KMS-11 (cell line): ENCODE results near the gene CAMTA1.
A peak's percentile ranks its signal among the peaks of the same experiment; 100 is the strongest.

ENCODE experiments used
- H2AFZ ChIP-seq: fragments of 200-600 bp; sonication (generic); 2 replicates; pipeline ENCODE4 v1.6.1; 2016; ENCODE audit warnings: antibody characterized with exemption, mixed run types, low read depth
- H3K27ac ChIP-seq: fragments of 200-600 bp; sonication (generic); 2 replicates; pipeline ENCODE4 v1.6.1; 2016; ENCODE audit warnings: mild to moderate bottlenecking, mixed run types
- H3K27me3 ChIP-seq: fragments of 200-600 bp; sonication (generic); 2 replicates; pipeline ENCODE4 v1.6.1; 2017; ENCODE audit warnings: mild to moderate bottlenecking, low read depth, mixed run types, moderate library complexity; ENCODE audit not compliant: insufficient read depth
- H3K36me3 ChIP-seq: fragments of 200-600 bp; sonication (generic); 2 replicates; pipeline ENCODE4 v1.6.1; 2017; ENCODE audit warnings: mild to moderate bottlenecking, mixed run types; ENCODE audit not compliant: insufficient read depth
- H3K4me1 ChIP-seq: fragments of 200-600 bp; sonication (generic); 2 replicates; pipeline ENCODE4 v1.6.1; 2016; ENCODE audit warnings: mild to moderate bottlenecking, low read depth, mixed run types; ENCODE audit not compliant: poor library complexity, severe bottlenecking
- H3K4me2 ChIP-seq: fragments of 200-600 bp; sonication (generic); 2 replicates; pipeline ENCODE4 v1.7.0; 2016; ENCODE audit warnings: mild to moderate bottlenecking, mixed run types
- H3K4me3 ChIP-seq: fragments of 200-600 bp; sonication (generic); IDR thresholded peaks from 2 replicates; pipeline ENCODE4 v1.6.1; 2017; ENCODE audit warnings: low read depth, low read length, mixed read lengths; ENCODE audit not compliant: insufficient read depth
- H3K79me2 ChIP-seq: fragments of 200-600 bp; sonication (generic); 2 replicates; pipeline ENCODE4 v1.6.1; 2016; ENCODE audit warnings: low read depth, mixed run types; ENCODE audit not compliant: insufficient read depth
- H3K9ac ChIP-seq: fragments of 200-600 bp; sonication (generic); 2 replicates; pipeline ENCODE4 v1.6.1; 2016; ENCODE audit warnings: mild to moderate bottlenecking, mixed run types
- H4K20me1 ChIP-seq: fragments of 200-600 bp; sonication (generic); 2 replicates; pipeline ENCODE4 v1.6.1; 2016; ENCODE audit warnings: mild to moderate bottlenecking, mixed run types; ENCODE audit not compliant: insufficient read depth
- TF ChIP-seq, protein P1 (sequence below): fragments of 200-600 bp; sonication (generic); conservative IDR thresholded peaks from 2 replicates; pipeline ENCODE4 v1.6.1; 2017; ENCODE audit warnings: low read depth, mild to moderate bottlenecking, antibody characterized with exemption, low read length, moderate library complexity, mixed read lengths

Gene CAMTA1

DNA sequence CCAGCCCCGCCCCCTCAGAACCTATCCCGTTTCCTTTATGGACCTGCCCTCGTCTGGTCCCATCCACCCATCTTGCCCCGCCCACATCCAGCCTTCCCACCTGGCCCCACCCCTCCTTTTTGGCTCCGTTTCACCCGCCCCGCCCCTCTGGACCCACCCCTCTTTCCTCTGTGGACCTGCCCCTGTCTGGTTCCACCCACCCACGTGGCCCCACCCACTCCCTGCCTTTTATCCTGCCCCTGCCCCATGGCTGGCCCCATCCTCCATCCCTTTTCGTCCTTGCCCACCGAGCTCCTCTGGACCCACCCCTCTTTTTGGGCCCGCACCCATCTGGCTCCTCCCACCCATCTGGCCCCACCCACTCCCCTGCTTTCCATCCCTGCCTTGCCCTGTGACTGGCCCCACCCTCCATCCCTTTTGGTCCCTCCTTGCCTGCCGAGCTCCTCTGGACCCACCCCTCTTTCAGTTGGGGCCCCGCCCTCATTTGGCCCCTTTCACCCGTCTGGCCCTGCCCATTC is 177.3 kb downstream of the CAMTA1 start:
- TF ChIP-seq, protein P1, sequence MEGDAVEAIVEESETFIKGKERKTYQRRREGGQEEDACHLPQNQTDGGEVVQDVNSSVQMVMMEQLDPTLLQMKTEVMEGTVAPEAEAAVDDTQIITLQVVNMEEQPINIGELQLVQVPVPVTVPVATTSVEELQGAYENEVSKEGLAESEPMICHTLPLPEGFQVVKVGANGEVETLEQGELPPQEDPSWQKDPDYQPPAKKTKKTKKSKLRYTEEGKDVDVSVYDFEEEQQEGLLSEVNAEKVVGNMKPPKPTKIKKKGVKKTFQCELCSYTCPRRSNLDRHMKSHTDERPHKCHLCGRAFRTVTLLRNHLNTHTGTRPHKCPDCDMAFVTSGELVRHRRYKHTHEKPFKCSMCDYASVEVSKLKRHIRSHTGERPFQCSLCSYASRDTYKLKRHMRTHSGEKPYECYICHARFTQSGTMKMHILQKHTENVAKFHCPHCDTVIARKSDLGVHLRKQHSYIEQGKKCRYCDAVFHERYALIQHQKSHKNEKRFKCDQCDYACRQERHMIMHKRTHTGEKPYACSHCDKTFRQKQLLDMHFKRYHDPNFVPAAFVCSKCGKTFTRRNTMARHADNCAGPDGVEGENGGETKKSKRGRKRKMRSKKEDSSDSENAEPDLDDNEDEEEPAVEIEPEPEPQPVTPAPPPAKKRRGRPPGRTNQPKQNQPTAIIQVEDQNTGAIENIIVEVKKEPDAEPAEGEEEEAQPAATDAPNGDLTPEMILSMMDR: no peak
- Histone ChIP-seq H3K4me1 (peaks cover 10% of the 10 kb centered on the region), H4K20me1 (no peaks in the 10 kb centered on the region), H3K4me2 (no peak overlapping the region), H3K9ac (no peak overlapping the region), H3K36me3 (no peaks in the 10 kb centered on the region), H3K79me2 (no peaks in the 10 kb centered on the region), H3K27me3 (no peaks in the 10 kb centered on the region), H3K4me3 (peak overlapping the region; percentile 61), H2AFZ (no peak overlapping the region), H3K27ac (no peak overlapping the region)

DNA sequence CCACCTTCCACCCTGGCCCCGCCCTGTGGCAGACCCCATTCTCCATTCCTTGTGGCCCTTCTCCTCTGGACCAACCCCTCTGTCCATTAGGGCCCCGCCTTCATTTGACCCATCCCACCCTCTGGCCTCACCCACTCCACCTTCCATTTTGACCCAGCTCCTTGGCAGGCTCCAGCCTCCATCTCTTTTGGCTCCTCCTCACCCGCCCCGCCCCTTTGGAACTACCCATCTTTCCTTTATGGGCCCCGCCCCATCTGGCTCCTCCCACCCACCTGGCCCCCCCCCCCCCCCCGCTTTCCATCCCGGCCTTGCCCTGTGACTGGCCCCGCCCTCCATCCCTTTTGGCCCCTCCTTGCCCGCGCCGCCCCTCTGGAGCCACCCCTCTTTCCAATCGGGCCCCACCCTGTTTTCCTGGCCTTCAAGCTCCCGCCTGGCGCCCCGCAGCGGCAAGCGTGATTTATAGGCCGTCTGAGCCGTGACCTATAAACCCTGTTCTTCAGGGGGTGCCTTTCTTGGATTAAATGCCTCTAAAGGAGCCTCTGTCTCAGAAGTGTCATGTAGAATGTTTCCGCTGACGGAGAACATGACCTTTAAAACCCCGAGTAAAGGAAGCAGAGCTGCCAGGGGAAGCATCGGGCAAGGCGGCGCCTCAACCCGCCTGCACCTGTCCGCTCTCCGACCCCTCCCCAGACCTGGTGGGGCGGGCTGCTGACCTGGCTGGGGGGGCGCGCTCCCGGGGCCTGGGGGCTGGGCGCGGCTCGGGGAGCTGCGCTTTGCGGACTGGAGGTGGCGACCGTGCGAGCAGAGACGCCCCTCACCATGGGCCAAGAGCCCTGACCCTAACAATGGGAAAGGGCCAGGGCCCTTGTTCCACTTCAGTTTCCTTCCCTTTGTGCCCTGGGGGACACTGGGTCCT is 178.0 kb downstream of the CAMTA1 start:
- 0 out of 2 replicates have a peak overlapping the region, but pooled peaks have one; percentile 33 for H3K4me2 ChIP-seq
- H2AFZ ChIP-seq: peak overlapping the region; percentile 43; the same call in 1 of the 2 replicates
- TF ChIP-seq, protein P1: 0 out of 2 replicates have a peak, but pooled peaks have one; percentile 22
- H3K9ac ChIP-seq: no peak overlapping the region
- peaks cover 10% of the 10 kb centered on the region for H3K4me1 ChIP-seq
- no peak overlapping the region for H3K27ac ChIP-seq
- no peaks in the 10 kb centered on the region for H3K79me2 ChIP-seq
- H3K36me3 ChIP-seq: no peaks in the 10 kb centered on the region
- no peak overlapping the region for H3K4me3 ChIP-seq
- H4K20me1 ChIP-seq: no peaks in the 10 kb centered on the region
- H3K27me3 ChIP-seq: no peaks in the 10 kb centered on the region

DNA sequence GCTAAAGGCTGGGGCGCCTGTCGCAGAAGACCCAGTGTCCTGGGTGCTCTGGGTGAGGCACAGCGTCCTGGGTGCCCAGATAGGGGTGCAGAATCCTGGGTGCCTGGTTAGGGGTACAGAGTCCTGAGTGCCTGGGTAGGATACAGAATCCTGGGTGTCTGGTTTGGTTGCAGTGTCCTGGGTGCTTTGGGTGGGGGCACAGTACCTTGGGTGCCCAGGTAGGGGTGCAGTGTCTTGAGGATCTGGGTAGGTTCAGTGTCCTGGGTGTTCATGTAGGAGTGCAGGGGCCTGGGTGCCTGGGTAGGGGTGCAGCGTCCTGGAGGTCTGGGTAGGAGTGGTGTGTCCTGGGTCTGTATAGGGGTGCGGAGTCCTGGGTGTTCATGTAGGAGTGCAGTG is 178.7 kb downstream of the CAMTA1 start:
- Histone ChIP-seq H3K27ac (no peak overlapping the region), H2AFZ (no peak overlapping the region), H4K20me1 (no peaks in the 10 kb centered on the region), H3K36me3 (no peaks in the 10 kb centered on the region), H3K4me2 (no peak overlapping the region), H3K79me2 (no peaks in the 10 kb centered on the region), H3K4me1 (peaks cover 10% of the 10 kb centered on the region), H3K4me3 (no peak overlapping the region), H3K9ac (no peak overlapping the region), H3K27me3 (no peaks in the 10 kb centered on the region)
- TF ChIP-seq, protein P1: no peak

DNA sequence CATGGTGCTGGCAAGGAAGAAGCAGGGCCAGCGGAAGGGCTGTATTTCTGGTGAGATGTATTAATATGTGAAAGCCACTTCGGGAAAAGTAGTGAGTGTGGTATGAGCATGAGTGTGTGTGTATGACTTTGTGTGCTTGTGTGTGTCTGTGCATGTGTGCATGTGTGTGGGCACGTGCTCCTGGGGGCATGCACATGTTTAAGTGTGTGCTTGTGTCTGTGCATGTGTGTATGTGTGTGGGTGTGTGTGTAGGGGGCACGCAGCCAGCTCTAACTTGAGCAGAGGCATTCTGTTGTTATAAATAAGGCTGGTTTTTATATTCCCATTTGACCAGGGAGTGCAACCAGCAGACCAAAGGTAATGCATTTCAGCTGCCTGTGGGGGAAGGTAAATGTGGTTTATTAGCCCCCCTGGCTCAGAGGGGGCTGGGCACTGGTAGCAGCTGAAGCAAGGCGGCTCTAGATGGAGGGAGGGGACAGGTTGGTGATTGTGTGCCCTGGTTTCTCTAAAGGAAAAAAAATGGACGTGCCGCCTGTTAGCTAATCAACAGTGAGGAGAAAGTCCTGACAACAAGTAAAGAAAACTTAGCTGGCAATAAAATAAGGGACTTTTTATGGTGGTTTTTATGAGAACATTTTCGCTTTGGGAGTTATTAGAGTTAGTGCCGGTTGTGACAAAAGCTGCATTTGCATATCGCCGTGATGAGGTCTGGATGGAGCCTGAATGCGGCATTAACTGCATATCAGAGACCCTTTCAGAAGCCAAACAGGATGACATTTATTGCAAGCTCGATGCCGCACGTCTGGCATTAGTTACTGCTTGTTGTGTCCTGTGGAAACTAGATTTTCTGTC is 180.1 kb downstream of the CAMTA1 start:
- no peaks in the 10 kb centered on the region for H3K36me3 ChIP-seq
- H3K4me3 ChIP-seq: no peak overlapping the region
- no peak overlapping the region for H3K9ac ChIP-seq
- H3K79me2 ChIP-seq: no peaks in the 10 kb centered on the region
- no peaks in the 10 kb centered on the region for H3K27me3 ChIP-seq
- H3K27ac ChIP-seq: no peak overlapping the region
- H4K20me1 ChIP-seq: no peaks in the 10 kb centered on the region
- no peak overlapping the region for H2AFZ ChIP-seq
- H3K4me1 ChIP-seq: peaks cover 10% of the 10 kb centered on the region
- TF ChIP-seq, protein P1: no peak
- H3K4me2 ChIP-seq: no peak overlapping the region
